Lower leg skin (tissue), 4 donors: ENCODE measurements around the gene ELOA. TPM values are rescaled to one million over a fixed set of nuclear protein-coding genes. Genes with fewer than 3 reads are reported as not detected.

Experiments
- DNase-seq, 2 donors: peaks; one replicate each; pipeline ENCODE4 v3.0.0-alpha.2; 2019; ENCODE audit warnings: low spot score in 2 of 2
- H3K4me3 ChIP-seq: fragments of 200-600 bp; sonication (generic); 2 replicates; pipeline ENCODE4 v1.5.1; 2017; ENCODE audit warnings: mild to moderate bottlenecking, low read depth; ENCODE audit not compliant: poor library complexity, severe bottlenecking
- CTCF ChIP-seq, 3 donors: fragments of 450-650 bp; IDR thresholded peaks; one replicate each; pipeline ENCODE4 v1.5.1; 2016; ENCODE audit warnings: antibody characterized with exemption in 3 of 3, mild to moderate bottlenecking in 3 of 3, moderate library complexity in 2 of 3
- POLR2A ChIP-seq, 2 donors: fragments of 450-650 bp; IDR thresholded peaks; one replicate each; pipeline ENCODE4 v1.6.1; 2016 to 2017; ENCODE audit warnings: antibody characterized with exemption in 2 of 2, mild to moderate bottlenecking in 1 of 2, moderate library complexity in 1 of 2
- WGBS, 2 donors: methylation state at CpG; one replicate each; pipeline ENCODE4 v1.1.5; 2018; 5-methylcytosine and 5-hydroxymethylcytosine counted together
- intact Hi-C: fragments of 100-400 bp; cut with DNase I; formaldehyde crosslinking; loops from one replicate; pipeline ENCODE4 v1.15.0; 2023; ENCODE audit warnings: low total_unique reads
- total RNA-seq, 4 donors: library from RNA; depleted of rRNA; stranded (reverse); fragments of >200 nt; gene quantifications; one replicate each; pipeline ENCODE4 v1.1.0, GENCODE V29; 2016

Gene ELOA
- total RNA-seq, 4 donors from 2014 or later: 33.6 to 40.4 (median 39.9) TPM

- no peak overlapping the region for H3K4me3 ChIP-seq
- 89 to 94% methylated on average over 4 of the region's 4 CpGs for WGBS, 2 donors
- TF ChIP-seq CTCF (IDR thresholded peaks at IDR 0.05) (no peak), POLR2A (IDR thresholded peaks at IDR 0.05) (no peak)
- no peak for DNase-seq
- intact Hi-C loops: no loop called here
These were observed 34.0 kb upstream of the ELOA start for GRCh38 chr1:23709229-23709628.

GRCh38 chr1:23718482-23718881, 24.8 kb upstream of the ELOA start:
- WGBS, 2 donors: 62 to 75% methylated on average over 3 of the region's 3 CpGs
- no peak overlapping the region for H3K4me3 ChIP-seq
- intact Hi-C loops: no loop called here
- DNase-seq: no peak
- TF ChIP-seq CTCF (IDR thresholded peaks at IDR 0.05) (no peak), POLR2A (IDR thresholded peaks at IDR 0.05) (no peak)

- WGBS, 2 donors: 84 to 89% methylated on average over 3 of the region's 3 CpGs
- intact Hi-C loops: no loop called here
These were observed 24.0 kb upstream of the ELOA start for GRCh38 chr1:23719162-23719820.

GRCh38 chr1:23720256-23720995, 22.8 kb upstream of the ELOA start:
- 74 to 82% methylated on average over 10 of the region's 10 CpGs for WGBS, 2 donors
- no peak for TF ChIP-seq CTCF (IDR thresholded peaks at IDR 0.05)
- TF ChIP-seq POLR2A (IDR thresholded peaks at IDR 0.05): no peak
- intact Hi-C loops: no loop called here
- DNase-seq: no peak
- H3K4me3 ChIP-seq: no peak overlapping the region

More at GRCh38 chr1:23719162-23719820, 24.0 kb upstream of the ELOA start:
- TF ChIP-seq CTCF (IDR thresholded peaks at IDR 0.05) (no peak), POLR2A (IDR thresholded peaks at IDR 0.05) (no peak)
- no peak for DNase-seq
- H3K4me3 ChIP-seq: no peak overlapping the region

GRCh38 chr1:23722652-23723051, 20.6 kb upstream of the ELOA start:
- intact Hi-C loops: no loop called here
- TF ChIP-seq CTCF (IDR thresholded peaks at IDR 0.05) (no peak), POLR2A (IDR thresholded peaks at IDR 0.05) (no peak)
- H3K4me3 ChIP-seq: no peak overlapping the region
- 79 to 81% methylated on average over 3 of the region's 3 CpGs for whole genome bisulfite sequencing, 2 donors
- DNase-seq: no peak
